ENCODE results near the gene SLC51B.
A peak's percentile ranks its signal among the peaks of the same experiment; 100 is the strongest.

The SLC51B gene

DNA sequence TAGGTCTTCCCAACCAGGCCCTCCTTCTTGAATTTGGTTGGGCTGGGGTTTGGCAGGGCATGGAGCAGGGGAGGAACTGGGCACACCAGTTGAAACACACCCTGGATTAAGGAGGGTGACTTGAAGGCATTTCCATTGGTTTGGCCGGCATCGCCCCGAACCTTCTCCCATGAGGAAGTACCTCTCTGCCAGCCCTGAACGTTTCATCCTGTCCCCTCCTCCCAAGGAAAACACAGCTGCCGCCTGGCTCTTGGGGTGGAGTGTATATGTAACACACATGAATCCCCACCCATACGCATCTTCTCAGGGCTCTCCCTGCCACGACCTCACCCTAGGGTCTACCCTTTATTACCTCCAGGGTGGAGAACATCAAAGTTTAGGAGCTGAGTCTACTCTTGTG lies 55.3 kb downstream of the SLC51B start:
- H3K4me3 ChIP-seq (ENCODE audit: control insufficient read depth, low read depth, low read length), result no peak overlapping the region
- TF ChIP-seq, protein P1, sequence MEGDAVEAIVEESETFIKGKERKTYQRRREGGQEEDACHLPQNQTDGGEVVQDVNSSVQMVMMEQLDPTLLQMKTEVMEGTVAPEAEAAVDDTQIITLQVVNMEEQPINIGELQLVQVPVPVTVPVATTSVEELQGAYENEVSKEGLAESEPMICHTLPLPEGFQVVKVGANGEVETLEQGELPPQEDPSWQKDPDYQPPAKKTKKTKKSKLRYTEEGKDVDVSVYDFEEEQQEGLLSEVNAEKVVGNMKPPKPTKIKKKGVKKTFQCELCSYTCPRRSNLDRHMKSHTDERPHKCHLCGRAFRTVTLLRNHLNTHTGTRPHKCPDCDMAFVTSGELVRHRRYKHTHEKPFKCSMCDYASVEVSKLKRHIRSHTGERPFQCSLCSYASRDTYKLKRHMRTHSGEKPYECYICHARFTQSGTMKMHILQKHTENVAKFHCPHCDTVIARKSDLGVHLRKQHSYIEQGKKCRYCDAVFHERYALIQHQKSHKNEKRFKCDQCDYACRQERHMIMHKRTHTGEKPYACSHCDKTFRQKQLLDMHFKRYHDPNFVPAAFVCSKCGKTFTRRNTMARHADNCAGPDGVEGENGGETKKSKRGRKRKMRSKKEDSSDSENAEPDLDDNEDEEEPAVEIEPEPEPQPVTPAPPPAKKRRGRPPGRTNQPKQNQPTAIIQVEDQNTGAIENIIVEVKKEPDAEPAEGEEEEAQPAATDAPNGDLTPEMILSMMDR (IDR thresholded peaks at IDR 0.05; ENCODE audit: control insufficient read depth, insufficient read depth, low read depth, low read length, missing control alignments), result no peak
- no peak for DNase-seq (ENCODE audit: low read depth)

GRCh38 chr15:65101411-65101890 lies 56.3 kb downstream of the SLC51B start:
- no peak overlapping the region for H3K4me3 ChIP-seq (ENCODE audit: control insufficient read depth, low read depth, low read length)
- no peak for DNase-seq (ENCODE audit: low read depth)
- TF ChIP-seq, protein P1 (IDR thresholded peaks at IDR 0.05; ENCODE audit: control insufficient read depth, insufficient read depth, low read depth, low read length, missing control alignments), result peak; percentile 78

GRCh38 chr15:65101891-65102708 lies 56.9 kb downstream of the SLC51B start:
- TF ChIP-seq, protein P1 (IDR thresholded peaks at IDR 0.05; ENCODE audit: control insufficient read depth, insufficient read depth, low read depth, low read length, missing control alignments), result no peak
- DNase-seq (ENCODE audit: low read depth), result no peak
- no peak overlapping the region for H3K4me3 ChIP-seq (ENCODE audit: control insufficient read depth, low read depth, low read length)

GRCh38 chr15:65102912-65103311 lies 57.7 kb downstream of the SLC51B start:
- H3K4me3 ChIP-seq (ENCODE audit: control insufficient read depth, low read depth, low read length), result no peak overlapping the region
- DNase-seq (ENCODE audit: low read depth), result no peak
- TF ChIP-seq, protein P1 (IDR thresholded peaks at IDR 0.05; ENCODE audit: control insufficient read depth, insufficient read depth, low read depth, low read length, missing control alignments), result no peak
